B cell (primary cell): ENCODE results near the gene MBP. TPM values are rescaled to one million over a fixed set of nuclear protein-coding genes. Genes with fewer than 3 reads are reported as not detected.

Experiments
- ATAC-seq: fragments of 200-7000 bp; cut with Tn5 transposase; one replicate; pipeline ENCODE4 v1.10.0; 2021; ENCODE audit warnings: low read depth, mild to moderate bottlenecking, moderate number of reproducible peaks, moderate library complexity
- CTCF ChIA-PET: fragments of 350-600 bp; sonication (Branson Sonifier 250); formaldehyde crosslinking; loops from one replicate; lab custom pipeline; 2021; ENCODE audit warnings: antibody characterized with exemption, inconsistent platforms; lab: Charles Lee
- POLR2A ChIA-PET: fragments of 350-600 bp; sonication (Branson Sonifier 250); formaldehyde crosslinking; loops from one replicate; lab custom pipeline; 2021; ENCODE audit warnings: antibody characterized with exemption; lab: Charles Lee
- DNase-seq: peaks from one replicate; pipeline ENCODE4 v3.0.0; 2013
- H2AFZ ChIP-seq: 2 replicates; pipeline ENCODE4 v1.6.1; 2012; ENCODE audit warnings: mild to moderate bottlenecking, low read depth, low read length; ENCODE audit not compliant: insufficient read depth, poor library complexity, severe bottlenecking
- H3K27ac ChIP-seq, 2 donors: 1 replicate in 1 of 2; 2 replicates in 1 of 2; pipeline ENCODE4 v1.5.1; 2012 to 2013; ENCODE audit warnings: low read length in 2 of 2, mild to moderate bottlenecking in 2 of 2, moderate library complexity in 1 of 2
- H3K27me3 ChIP-seq, 4 experiments: fragments of 200-600 bp in 1 of 4; sonication (generic) in 1 of 4; replicated peaks in 1 of 4; 1 replicate in 2 of 4; 2 replicates in 2 of 4; pipeline versions ENCODE4 v1.6.1 to v1.7.0; 2013 to 2016; ENCODE audit warnings: low read length in 3 of 4, mild to moderate bottlenecking in 2 of 4, mixed read lengths in 1 of 4, moderate library complexity in 1 of 4; ENCODE audit not compliant: insufficient read depth in 4 of 4, control insufficient read depth in 3 of 4; ENCODE audit errors: control extremely low read depth in 1 of 4
- H3K36me3 ChIP-seq, 2 experiments: replicated peaks in 1 of 2; 1 replicate in 1 of 2; 2 replicates in 1 of 2; pipeline versions ENCODE4 v1.6.1 to v1.7.1; 2013; ENCODE audit warnings: low read length in 1 of 2; ENCODE audit not compliant: insufficient read depth in 2 of 2, control insufficient read depth in 1 of 2; ENCODE audit errors: control extremely low read depth in 1 of 2, extremely low read depth in 1 of 2
- H3K4me1 ChIP-seq, 2 donors: fragments of 200-600 bp in 1 of 2; sonication (generic) in 1 of 2; 1 replicate in 1 of 2; 2 replicates in 1 of 2; pipeline versions ENCODE4 v1.5.1 to v1.6.1; 2013 to 2017; ENCODE audit warnings: low read length in 2 of 2; ENCODE audit not compliant: control insufficient read depth in 2 of 2, insufficient read depth in 2 of 2
- H3K4me2 ChIP-seq: replicated peaks from 2 replicates; pipeline ENCODE3; 2012; ENCODE audit warnings: mild to moderate bottlenecking, low read depth, low read length; ENCODE audit not compliant: poor library complexity, severe bottlenecking
- H3K4me3 ChIP-seq, 5 experiments: fragments of 200-600 bp in 1 of 5; sonication (generic) in 1 of 5; 1 replicate in 3 of 5; 2 replicates in 2 of 5; pipeline versions ENCODE4 v1.5.1 to v1.7.0; 2011 to 2016; ENCODE audit warnings: low read length in 4 of 5, mild to moderate bottlenecking in 4 of 5, low read depth in 2 of 5, control low read depth in 1 of 5, moderate library complexity in 1 of 5; ENCODE audit not compliant: insufficient read depth in 1 of 5; ENCODE audit errors: control extremely low read depth in 1 of 5, extremely low read depth in 1 of 5
- H3K79me2 ChIP-seq: fragments of 200-600 bp; sonication (generic); one replicate; pipeline ENCODE4 v1.6.0; 2016; ENCODE audit warnings: low read length; ENCODE audit not compliant: control insufficient read depth, insufficient read depth
- H3K9ac ChIP-seq: fragments of 200-600 bp; sonication (generic); 2 replicates; pipeline ENCODE4 v1.6.1; 2017; ENCODE audit warnings: mild to moderate bottlenecking, low read length, moderate library complexity
- H3K9me3 ChIP-seq, 3 donors: one replicate each; pipeline versions ENCODE4 v1.6.1 to v1.7.1; 2013; ENCODE audit warnings: low read length in 2 of 3; ENCODE audit not compliant: control insufficient read depth in 2 of 3, insufficient read depth in 1 of 3; ENCODE audit errors: control extremely low read depth in 1 of 3
- H4K20me1 ChIP-seq: 2 replicates; pipeline ENCODE4 v1.6.0; 2012; ENCODE audit warnings: mild to moderate bottlenecking, low read length; ENCODE audit not compliant: insufficient read depth, control insufficient read depth, poor library complexity, severe bottlenecking
- H3K27ac Mint-ChIP-seq: one replicate; pipeline ENCODE4 v1.8.0; 2021; ENCODE audit warnings: mixed read lengths
- H3K27me3 Mint-ChIP-seq: one replicate; pipeline ENCODE4 v1.8.0; 2021; ENCODE audit warnings: mixed read lengths
- H3K4me1 Mint-ChIP-seq: one replicate; pipeline ENCODE4 v1.8.0; 2021; ENCODE audit warnings: mixed read lengths
- H3K4me3 Mint-ChIP-seq: one replicate; pipeline ENCODE4 v1.8.0; 2021; ENCODE audit warnings: mixed read lengths
- H3K9me3 Mint-ChIP-seq: one replicate; pipeline ENCODE4 v1.8.0; 2022; ENCODE audit warnings: mixed read lengths; ENCODE audit not compliant: insufficient read depth
- EZH2 ChIP-seq: IDR thresholded peaks from 2 replicates; pipeline ENCODE4 v1.6.1; 2012; ENCODE audit warnings: borderline replicate concordance, low read depth, mild to moderate bottlenecking, moderate library complexity, low read length; ENCODE audit not compliant: insufficient read depth, poor library complexity, severe bottlenecking
- WGBS: methylation state at CpG from one replicate; pipeline ENCODE4 v1.1.5; 2013; ENCODE audit warnings: missing lambda C conversion rate; ENCODE audit not compliant: insufficient coverage; 5-methylcytosine and 5-hydroxymethylcytosine counted together
- intact Hi-C: fragments of 100-400 bp; cut with micrococcal nuclease; formaldehyde crosslinking; loops from one replicate; pipeline ENCODE4 v1.10.0; 2022
- polyA plus RNA-seq: library from polyadenylated mRNA; depleted of rRNA; stranded (reverse); fragments of >200 nt; gene quantifications from 2 replicates; pipeline ENCODE4 v1.2.3, GENCODE V29; 2012
- total RNA-seq, 2 donors: library from RNA; stranded (reverse); fragments of 120-200 nt in 1 of 2; gene quantifications; 1 replicate in 1 of 2; 2 replicates in 1 of 2; pipeline versions ENCODE4 v1.2.3 to v1.2.4, GENCODE V29; 2013 to 2022
- TF ChIP-seq, protein P1 (sequence below): fragments of 200-600 bp; IDR thresholded peaks from one replicate; pipeline ENCODE4 v1.8.0; 2022; ENCODE audit warnings: antibody characterized with exemption, mild to moderate bottlenecking

The MBP gene
- total and polyA plus RNA-seq, 2 donors (not counting 1 experiment from before 2014, with no cell fraction given), result 30.1 to 192 TPM

GRCh38 chr18:77165503-77166188 lies 33.1 kb upstream of the MBP start:
- no peak overlapping the region for H2AFZ ChIP-seq
- Mint-ChIP-seq H3K27ac (no peak overlapping the region), H3K4me1 (peaks cover 4% of the 10 kb centered on the region), H3K27me3 (peaks cover 11% of the 10 kb centered on the region), H3K9me3 (no peaks in the 10 kb centered on the region), H3K4me3 (no peak overlapping the region)
- ChIA-PET CTCF (no interaction called here), POLR2A (no interaction called here)
- no peaks in the 10 kb centered on the region for H4K20me1 ChIP-seq
- H3K27me3 ChIP-seq, result peaks cover 0 to 2% (median 0%) of the 10 kb centered on the region in 4 experiments
- WGBS, result 89% methylated on average over 16 of the region's 19 CpGs
- no peak overlapping the region for H3K9ac ChIP-seq
- no peak overlapping the region for H3K4me3 ChIP-seq
- H3K4me1 ChIP-seq, result peaks cover 2 to 3% of the 10 kb centered on the region in 2 donors
- H3K4me2 ChIP-seq, result no peak overlapping the region
- TF ChIP-seq, protein P1, sequence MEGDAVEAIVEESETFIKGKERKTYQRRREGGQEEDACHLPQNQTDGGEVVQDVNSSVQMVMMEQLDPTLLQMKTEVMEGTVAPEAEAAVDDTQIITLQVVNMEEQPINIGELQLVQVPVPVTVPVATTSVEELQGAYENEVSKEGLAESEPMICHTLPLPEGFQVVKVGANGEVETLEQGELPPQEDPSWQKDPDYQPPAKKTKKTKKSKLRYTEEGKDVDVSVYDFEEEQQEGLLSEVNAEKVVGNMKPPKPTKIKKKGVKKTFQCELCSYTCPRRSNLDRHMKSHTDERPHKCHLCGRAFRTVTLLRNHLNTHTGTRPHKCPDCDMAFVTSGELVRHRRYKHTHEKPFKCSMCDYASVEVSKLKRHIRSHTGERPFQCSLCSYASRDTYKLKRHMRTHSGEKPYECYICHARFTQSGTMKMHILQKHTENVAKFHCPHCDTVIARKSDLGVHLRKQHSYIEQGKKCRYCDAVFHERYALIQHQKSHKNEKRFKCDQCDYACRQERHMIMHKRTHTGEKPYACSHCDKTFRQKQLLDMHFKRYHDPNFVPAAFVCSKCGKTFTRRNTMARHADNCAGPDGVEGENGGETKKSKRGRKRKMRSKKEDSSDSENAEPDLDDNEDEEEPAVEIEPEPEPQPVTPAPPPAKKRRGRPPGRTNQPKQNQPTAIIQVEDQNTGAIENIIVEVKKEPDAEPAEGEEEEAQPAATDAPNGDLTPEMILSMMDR, result no peak
- no peak for TF ChIP-seq EZH2
- no peak overlapping the region for H3K27ac ChIP-seq
- peaks cover 0 to 7% (median 0%) of the 10 kb centered on the region in 3 donors for H3K9me3 ChIP-seq
- no peaks in the 10 kb centered on the region for H3K36me3 ChIP-seq
- intact Hi-C loops, result no loop called here
- H3K79me2 ChIP-seq, result no peaks in the 10 kb centered on the region
- ATAC-seq (no peak), DNase-seq (no peak)

- H3K4me3 ChIP-seq, result no peak overlapping the region
- 72% methylated on average over 20 of the region's 20 CpGs for whole genome bisulfite sequencing
- no peak overlapping the region for H3K27ac Mint-ChIP-seq
- peaks cover 0 to 7% (median 0%) of the 10 kb centered on the region in 3 donors for H3K9me3 ChIP-seq
- DNase-seq (no peak), ATAC-seq (no peak)
- H3K9me3 Mint-ChIP-seq, result no peaks in the 10 kb centered on the region
- H3K4me1 Mint-ChIP-seq, result peaks cover 11% of the 10 kb centered on the region
- POLR2A ChIA-PET, result no interaction called here
- TF ChIP-seq EZH2, result no peak
- TF ChIP-seq, protein P1, result no peak
- CTCF ChIA-PET, result no interaction called here
- H3K79me2 ChIP-seq, result no peaks in the 10 kb centered on the region
- H4K20me1 ChIP-seq, result no peaks in the 10 kb centered on the region
- peaks cover 0 to 2% (median 0%) of the 10 kb centered on the region in 4 experiments for H3K27me3 ChIP-seq
- intact Hi-C loops, result no loop called here
- peaks cover 11% of the 10 kb centered on the region for H3K27me3 Mint-ChIP-seq
- no peak overlapping the region for H3K27ac ChIP-seq
- H3K9ac ChIP-seq, result no peak overlapping the region
- H3K4me2 ChIP-seq, result no peak overlapping the region
- H3K36me3 ChIP-seq, result no peaks in the 10 kb centered on the region
- peaks cover 8% of the 10 kb centered on the region in 2 donors for H3K4me1 ChIP-seq
- no peak overlapping the region for H3K4me3 Mint-ChIP-seq
- no peak overlapping the region for H2AFZ ChIP-seq
Measured at GRCh38 chr18:77164763-77165485, 32.3 kb upstream of the MBP start.
